Measurements from ENCODE around the gene ABCC4. TPM values are rescaled to one million over a fixed set of nuclear protein-coding genes. Genes with fewer than 3 reads are reported as not detected.

ABCC4 gene
- polyA plus RNA-seq, 1 donor from 2014 or later, result 2.4 TPM

- Histone ChIP-seq H2AFZ (ENCODE audit: low read depth, low read length) (no peak overlapping the region), H3K79me2 (replicated peaks; ENCODE audit: insufficient read depth, low read length) (no peaks in the 10 kb centered on the region), H3K27ac (ENCODE audit: low read length) (no peak overlapping the region), H3K4me3 (ENCODE audit: low read length) (no peak overlapping the region), H4K20me1 (ENCODE audit: insufficient read depth) (no peaks in the 10 kb centered on the region), H3K9me2 (ENCODE audit: insufficient read depth, low read length) (no peaks in the 10 kb centered on the region), H3K4me2 (ENCODE audit: low read length) (no peak overlapping the region), H3K9me3 (ENCODE audit: low read length) (no peaks in the 10 kb centered on the region), H3F3A (ENCODE audit: insufficient read depth, low read length, poor library complexity, severe bottlenecking) (peaks cover 3% of the 10 kb centered on the region), H3K9ac (ENCODE audit: low read length) (no peak overlapping the region), H3K27me3 (ENCODE audit: insufficient read depth, low read depth, low read length) (no peaks in the 10 kb centered on the region), H3K36me3 (ENCODE audit: insufficient read depth, low read length) (no peaks in the 10 kb centered on the region)
- TF ChIP-seq SMC3 (conservative IDR thresholded peaks at IDR 0.05; ENCODE audit: poor library complexity) (no peak), CTCF (IDR thresholded peaks at IDR 0.05; ENCODE audit: poor library complexity, severe bottlenecking) (no peak), RAD21 (conservative IDR thresholded peaks at IDR 0.05) (no peak), POLR2AphosphoS5 (IDR thresholded peaks at IDR 0.05) (no peak), EZH2 (IDR thresholded peaks at IDR 0.05; ENCODE audit: borderline replicate concordance, insufficient read depth, low read length, poor library complexity, severe bottlenecking) (no peak), TAF1 (IDR thresholded peaks at IDR 0.05; ENCODE audit: low read depth) (no peak), MXI1 (conservative IDR thresholded peaks at IDR 0.05; ENCODE audit: poor library complexity, severe bottlenecking) (no peak), EP300 (conservative IDR thresholded peaks at IDR 0.05; ENCODE audit: poor library complexity, severe bottlenecking) (no peak)
- TF ChIP-seq, protein P1, sequence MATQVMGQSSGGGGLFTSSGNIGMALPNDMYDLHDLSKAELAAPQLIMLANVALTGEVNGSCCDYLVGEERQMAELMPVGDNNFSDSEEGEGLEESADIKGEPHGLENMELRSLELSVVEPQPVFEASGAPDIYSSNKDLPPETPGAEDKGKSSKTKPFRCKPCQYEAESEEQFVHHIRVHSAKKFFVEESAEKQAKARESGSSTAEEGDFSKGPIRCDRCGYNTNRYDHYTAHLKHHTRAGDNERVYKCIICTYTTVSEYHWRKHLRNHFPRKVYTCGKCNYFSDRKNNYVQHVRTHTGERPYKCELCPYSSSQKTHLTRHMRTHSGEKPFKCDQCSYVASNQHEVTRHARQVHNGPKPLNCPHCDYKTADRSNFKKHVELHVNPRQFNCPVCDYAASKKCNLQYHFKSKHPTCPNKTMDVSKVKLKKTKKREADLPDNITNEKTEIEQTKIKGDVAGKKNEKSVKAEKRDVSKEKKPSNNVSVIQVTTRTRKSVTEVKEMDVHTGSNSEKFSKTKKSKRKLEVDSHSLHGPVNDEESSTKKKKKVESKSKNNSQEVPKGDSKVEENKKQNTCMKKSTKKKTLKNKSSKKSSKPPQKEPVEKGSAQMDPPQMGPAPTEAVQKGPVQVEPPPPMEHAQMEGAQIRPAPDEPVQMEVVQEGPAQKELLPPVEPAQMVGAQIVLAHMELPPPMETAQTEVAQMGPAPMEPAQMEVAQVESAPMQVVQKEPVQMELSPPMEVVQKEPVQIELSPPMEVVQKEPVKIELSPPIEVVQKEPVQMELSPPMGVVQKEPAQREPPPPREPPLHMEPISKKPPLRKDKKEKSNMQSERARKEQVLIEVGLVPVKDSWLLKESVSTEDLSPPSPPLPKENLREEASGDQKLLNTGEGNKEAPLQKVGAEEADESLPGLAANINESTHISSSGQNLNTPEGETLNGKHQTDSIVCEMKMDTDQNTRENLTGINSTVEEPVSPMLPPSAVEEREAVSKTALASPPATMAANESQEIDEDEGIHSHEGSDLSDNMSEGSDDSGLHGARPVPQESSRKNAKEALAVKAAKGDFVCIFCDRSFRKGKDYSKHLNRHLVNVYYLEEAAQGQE (IDR thresholded peaks at IDR 0.05; ENCODE audit: borderline replicate concordance), result no peak
Measured at GRCh38 chr13:95150555-95150954, 150.7 kb downstream of the ABCC4 start.

DNA sequence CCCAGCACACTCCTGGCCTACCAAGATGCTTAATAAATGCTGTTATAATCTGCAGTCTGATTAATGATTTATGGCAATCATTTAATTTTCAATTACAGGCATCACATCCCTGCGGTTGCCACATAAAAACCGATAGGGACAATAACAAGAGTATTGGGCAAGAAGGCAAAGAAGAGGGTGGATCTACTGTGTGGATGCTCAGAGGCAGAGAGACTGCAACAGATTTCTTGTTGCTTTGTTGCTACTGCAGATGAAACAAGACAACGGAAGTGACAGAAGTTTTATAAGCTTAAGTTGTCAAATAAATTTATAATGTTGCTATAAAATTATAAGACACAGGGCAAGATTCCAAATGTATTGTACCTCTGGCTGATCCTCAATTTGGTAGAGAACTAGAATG, 154.8 kb downstream of the ABCC4 start:
- H3K36me3 ChIP-seq (ENCODE audit: insufficient read depth, low read length), result no peaks in the 10 kb centered on the region
- no peak overlapping the region for H3K4me3 ChIP-seq (ENCODE audit: low read length)
- no peaks in the 10 kb centered on the region for H3K9me3 ChIP-seq (ENCODE audit: low read length)
- no peak overlapping the region for H2AFZ ChIP-seq (ENCODE audit: low read depth, low read length)
- no peak overlapping the region for H3K9ac ChIP-seq (ENCODE audit: low read length)
- H3F3A ChIP-seq (ENCODE audit: insufficient read depth, low read length, poor library complexity, severe bottlenecking), result no peaks in the 10 kb centered on the region
- H3K9me2 ChIP-seq (ENCODE audit: insufficient read depth, low read length), result no peaks in the 10 kb centered on the region
- H3K27me3 ChIP-seq (ENCODE audit: insufficient read depth, low read depth, low read length), result no peaks in the 10 kb centered on the region
- H3K4me2 ChIP-seq (ENCODE audit: low read length), result no peak overlapping the region
- H3K79me2 ChIP-seq (replicated peaks; ENCODE audit: insufficient read depth, low read length), result no peaks in the 10 kb centered on the region
- no peak for TF ChIP-seq RAD21 (conservative IDR thresholded peaks at IDR 0.05)
- H4K20me1 ChIP-seq (ENCODE audit: insufficient read depth), result no peaks in the 10 kb centered on the region
- no peak overlapping the region for H3K27ac ChIP-seq (ENCODE audit: low read length)

DNA sequence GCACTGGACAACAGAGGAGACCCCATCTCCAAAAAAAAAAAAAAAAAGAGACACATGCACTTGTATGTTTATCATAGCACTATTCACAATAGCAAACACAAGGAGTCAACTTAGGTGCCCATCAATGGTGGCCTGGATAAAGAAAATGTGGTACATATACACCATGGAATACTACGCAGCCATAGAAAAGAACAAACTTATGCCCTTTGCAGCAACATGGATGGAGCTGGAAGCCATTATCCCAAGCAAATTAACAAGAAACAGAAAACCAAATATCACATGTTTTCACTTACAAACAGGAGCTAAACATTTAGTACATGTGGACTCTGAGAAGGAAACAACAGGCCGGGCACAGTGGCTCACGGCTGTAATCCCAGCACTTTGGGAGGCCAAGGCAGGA, 155.7 kb downstream of the ABCC4 start:
- Histone ChIP-seq H3K27me3 (ENCODE audit: insufficient read depth, low read depth, low read length) (no peaks in the 10 kb centered on the region), H3K27ac (ENCODE audit: low read length) (no peak overlapping the region), H2AFZ (ENCODE audit: low read depth, low read length) (no peak overlapping the region), H3K36me3 (ENCODE audit: insufficient read depth, low read length) (no peaks in the 10 kb centered on the region), H3K4me2 (ENCODE audit: low read length) (no peak overlapping the region), H3K79me2 (replicated peaks; ENCODE audit: insufficient read depth, low read length) (no peaks in the 10 kb centered on the region), H3F3A (ENCODE audit: insufficient read depth, low read length, poor library complexity, severe bottlenecking) (no peaks in the 10 kb centered on the region), H3K9ac (ENCODE audit: low read length) (no peak overlapping the region), H3K4me3 (ENCODE audit: low read length) (no peak overlapping the region), H3K9me3 (ENCODE audit: low read length) (no peaks in the 10 kb centered on the region), H4K20me1 (ENCODE audit: insufficient read depth) (no peaks in the 10 kb centered on the region), H3K9me2 (ENCODE audit: insufficient read depth, low read length) (no peaks in the 10 kb centered on the region)
- no peak for TF ChIP-seq CTCF (IDR thresholded peaks at IDR 0.05; ENCODE audit: poor library complexity, severe bottlenecking)
- no peak for TF ChIP-seq EP300 (conservative IDR thresholded peaks at IDR 0.05; ENCODE audit: poor library complexity, severe bottlenecking)
- TF ChIP-seq, protein P1 (IDR thresholded peaks at IDR 0.05; ENCODE audit: borderline replicate concordance), result no peak
- TF ChIP-seq EZH2 (IDR thresholded peaks at IDR 0.05; ENCODE audit: borderline replicate concordance, insufficient read depth, low read length, poor library complexity, severe bottlenecking), result no peak
- no peak for TF ChIP-seq POLR2AphosphoS5 (IDR thresholded peaks at IDR 0.05)
- no peak for TF ChIP-seq TAF1 (IDR thresholded peaks at IDR 0.05; ENCODE audit: low read depth)
- TF ChIP-seq RAD21 (conservative IDR thresholded peaks at IDR 0.05), result no peak

Measured in neural cell (in vitro differentiated cells).